Upper lobe of left lung (tissue), 6 donors: Measurements from ENCODE around the gene DIDO1. TPM values are rescaled to one million over a fixed set of nuclear protein-coding genes. Genes with fewer than 3 reads are reported as not detected.
"Not testable (repeated sequence)": the region's sequence is repeated elsewhere in the genome, so short reads cannot be mapped to it uniquely, and the experiment has no call there.

Experiments
- ATAC-seq, 2 donors: fragments of 200-7000 bp; cut with Tn5 transposase; one replicate each; pipeline ENCODE4 v1.9.1; 2022; ENCODE audit warnings: mild to moderate bottlenecking in 2 of 2, moderate library complexity in 2 of 2; ENCODE audit not compliant: low FRiP score in 2 of 2
- DNase-seq, 2 donors: peaks; one replicate each; pipeline ENCODE4 v3.0.0-alpha.2; 2019 to 2020
- H3K27ac ChIP-seq, 4 donors: fragments of 200-600 bp; sonication (generic); one replicate each; pipeline ENCODE4 v1.5.1; 2016 to 2019
- H3K27me3 ChIP-seq, 4 donors: fragments of 200-600 bp; sonication (generic); one replicate each; pipeline ENCODE4 v1.5.1; 2017 to 2019
- H3K36me3 ChIP-seq, 4 donors: fragments of 200-600 bp; sonication (generic); one replicate each; pipeline ENCODE4 v1.5.1; 2016 to 2019
- H3K4me1 ChIP-seq, 4 donors: fragments of 200-600 bp; sonication (generic); one replicate each; pipeline ENCODE4 v1.5.1; 2018 to 2019
- H3K4me3 ChIP-seq, 4 donors: fragments of 200-600 bp; sonication (generic); one replicate each; pipeline ENCODE4 v1.5.1; 2017 to 2019; ENCODE audit warnings: mild to moderate bottlenecking in 2 of 4, moderate library complexity in 1 of 4
- H3K9me3 ChIP-seq, 4 donors: fragments of 200-600 bp; sonication (generic); one replicate each; pipeline ENCODE4 v1.5.1; 2018 to 2019
- EP300 ChIP-seq, 4 donors: sonication (generic); formaldehyde crosslinking; IDR thresholded peaks; one replicate each; pipeline ENCODE4 v1.5.1; 2017; ENCODE audit warnings: antibody characterized with exemption in 4 of 4, control low read depth in 2 of 4
- POLR2A ChIP-seq, 4 donors: fragments of 450-650 bp; IDR thresholded peaks; one replicate each; pipeline ENCODE4 v1.5.1; 2016 to 2017; ENCODE audit warnings: antibody characterized with exemption in 4 of 4, mild to moderate bottlenecking in 2 of 4
- POLR2AphosphoS5 ChIP-seq, 2 donors: sonication (generic); formaldehyde crosslinking; IDR thresholded peaks; one replicate each; pipeline ENCODE4 v1.5.1; 2017; ENCODE audit warnings: antibody characterized with exemption in 2 of 2
- WGBS, 2 donors: methylation state at CpG; one replicate each; pipeline ENCODE4 v1.1.5; 2017 to 2018; 5-methylcytosine and 5-hydroxymethylcytosine counted together
- total RNA-seq, 6 donors: library from RNA; depleted of rRNA in 4 of 6; stranded (reverse); fragments of >200 nt in 4 of 6; gene quantifications; one replicate each; pipeline versions ENCODE4 v1.1.0 to v1.2.1, GENCODE V29; 2016 to 2021
- TF ChIP-seq, protein P1 (sequence below), 6 experiments: fragments of 450-650 bp in 4 of 6; fragments of 200-600 bp in 2 of 6; sonication (generic) in 2 of 6; IDR thresholded peaks; one replicate each; pipeline ENCODE4 v1.5.1; 2016 to 2019; ENCODE audit warnings: antibody characterized with exemption in 6 of 6
- donor health status: DM: no; HTN: no; CAD: no; lungs with moderate emphysema.
- donor health status: DM: no; HTN: yes; CAD: no; lungs with severe emphysema.

DIDO1 gene
- total RNA-seq, 6 donors from 2014 or later, result 51.6 to 109 (median 58.9) TPM

DNA sequence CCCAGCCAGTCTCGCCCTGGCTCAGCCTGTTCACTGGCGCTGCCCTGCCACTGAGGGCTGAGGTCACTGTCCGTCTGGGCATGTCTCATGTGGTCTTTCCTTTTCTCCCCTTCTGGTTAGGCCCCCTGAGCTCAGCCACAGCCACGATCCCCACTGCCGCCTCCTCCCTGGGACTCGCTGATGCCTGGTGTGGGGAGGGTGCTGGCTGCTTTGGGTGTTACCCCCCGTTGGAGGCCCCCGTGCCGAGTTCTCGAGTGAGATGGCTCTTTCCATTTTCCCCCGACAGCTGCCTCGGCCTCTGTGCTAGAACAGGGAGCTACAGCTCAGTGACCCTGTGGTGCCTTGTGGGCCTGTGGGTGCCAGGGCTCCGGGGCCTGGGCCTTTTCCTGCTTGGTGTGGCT lies 49.8 kb downstream of the DIDO1 start:
- Histone ChIP-seq H3K36me3 (peaks cover 0 to 27% (median 19%) of the 10 kb centered on the region in 4 donors), H3K27ac (peak overlapping the region; percentile 13 to 88 (median 72)), H3K4me1 (peaks cover 18 to 26% (median 21%) of the 10 kb centered on the region in 4 donors), H3K9me3 (no peaks in the 10 kb centered on the region), H3K4me3 (no peak overlapping the region), H3K27me3 (no peaks in the 10 kb centered on the region)
- WGBS, 2 donors, result 67 to 81% methylated on average over 9 to 12 of the region's 13 CpGs
- peak; percentile 2 to 15 for ATAC-seq
- no peak for TF ChIP-seq POLR2A (IDR thresholded peaks at IDR 0.05)
- TF ChIP-seq, protein P1, sequence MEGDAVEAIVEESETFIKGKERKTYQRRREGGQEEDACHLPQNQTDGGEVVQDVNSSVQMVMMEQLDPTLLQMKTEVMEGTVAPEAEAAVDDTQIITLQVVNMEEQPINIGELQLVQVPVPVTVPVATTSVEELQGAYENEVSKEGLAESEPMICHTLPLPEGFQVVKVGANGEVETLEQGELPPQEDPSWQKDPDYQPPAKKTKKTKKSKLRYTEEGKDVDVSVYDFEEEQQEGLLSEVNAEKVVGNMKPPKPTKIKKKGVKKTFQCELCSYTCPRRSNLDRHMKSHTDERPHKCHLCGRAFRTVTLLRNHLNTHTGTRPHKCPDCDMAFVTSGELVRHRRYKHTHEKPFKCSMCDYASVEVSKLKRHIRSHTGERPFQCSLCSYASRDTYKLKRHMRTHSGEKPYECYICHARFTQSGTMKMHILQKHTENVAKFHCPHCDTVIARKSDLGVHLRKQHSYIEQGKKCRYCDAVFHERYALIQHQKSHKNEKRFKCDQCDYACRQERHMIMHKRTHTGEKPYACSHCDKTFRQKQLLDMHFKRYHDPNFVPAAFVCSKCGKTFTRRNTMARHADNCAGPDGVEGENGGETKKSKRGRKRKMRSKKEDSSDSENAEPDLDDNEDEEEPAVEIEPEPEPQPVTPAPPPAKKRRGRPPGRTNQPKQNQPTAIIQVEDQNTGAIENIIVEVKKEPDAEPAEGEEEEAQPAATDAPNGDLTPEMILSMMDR (IDR thresholded peaks at IDR 0.05), result no peak
- TF ChIP-seq EP300 (IDR thresholded peaks at IDR 0.05), result no peak
- TF ChIP-seq POLR2AphosphoS5 (IDR thresholded peaks at IDR 0.05), result no peak
- no peak for DNase-seq

DNA sequence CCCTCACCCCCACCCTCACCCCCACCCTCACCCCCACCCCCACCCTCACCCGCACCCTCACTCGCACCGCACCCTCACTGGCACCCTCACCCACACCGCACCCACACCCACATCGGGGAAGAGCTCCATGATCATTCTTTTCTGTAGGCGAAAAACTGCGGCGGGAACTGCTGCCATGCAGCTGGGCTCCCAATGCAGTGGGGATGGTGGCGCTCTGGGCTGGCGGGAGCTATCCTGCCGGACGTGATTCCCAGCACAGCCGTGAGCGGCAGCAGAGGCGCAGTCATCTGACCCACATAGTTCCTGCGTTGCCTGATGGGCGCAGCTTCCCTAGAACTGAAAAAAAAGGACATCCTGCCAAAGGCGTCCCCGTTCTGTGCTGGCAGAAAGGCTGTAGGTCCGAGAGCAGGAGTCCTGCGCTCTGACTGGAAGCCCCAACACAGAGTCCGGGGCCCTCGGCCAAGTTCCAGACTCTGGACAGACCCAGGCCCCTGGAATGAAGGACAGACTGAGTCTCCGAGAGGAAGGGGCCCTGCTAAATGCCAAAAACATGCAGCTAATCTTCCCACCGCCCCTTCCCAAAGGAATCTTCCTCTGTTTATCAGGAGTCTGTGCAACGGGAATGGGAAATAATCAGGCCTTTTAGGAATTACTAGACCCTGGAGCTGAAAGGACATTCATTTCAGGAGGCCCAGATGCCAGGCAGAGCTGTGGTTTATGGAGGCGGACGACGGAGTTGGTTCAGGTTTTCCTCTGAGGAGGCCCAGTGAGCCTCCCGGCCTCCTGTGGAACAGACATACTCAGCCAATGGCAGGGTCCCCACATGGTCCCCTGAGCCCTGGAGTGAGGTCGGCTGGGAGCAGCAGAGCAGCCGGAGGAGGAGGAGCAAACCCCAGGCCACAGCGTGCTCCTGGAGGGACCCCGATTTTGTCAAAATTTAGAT lies 50.6 kb downstream of the DIDO1 start:
- H3K9me3 ChIP-seq, result no peaks in the 10 kb centered on the region
- H3K27me3 ChIP-seq, result no peaks in the 10 kb centered on the region
- TF ChIP-seq, protein P1 (IDR thresholded peaks at IDR 0.05), result peak; percentile 32 to 69 (median 41)
- TF ChIP-seq POLR2AphosphoS5 (IDR thresholded peaks at IDR 0.05), result peak in 1 of 2 donors; percentile 54
- no peak for TF ChIP-seq EP300 (IDR thresholded peaks at IDR 0.05)
- ATAC-seq (peak; percentile 79 to 92), DNase-seq (peak; percentile 68 to 84)
- peaks cover 0 to 19% (median 11%) of the 10 kb centered on the region in 4 donors for H3K36me3 ChIP-seq
- peaks cover 18 to 26% (median 21%) of the 10 kb centered on the region in 4 donors for H3K4me1 ChIP-seq
- H3K27ac ChIP-seq, result peak overlapping the region; percentile 13 to 88 (median 72)
- 51 to 77% methylated on average over 19 to 28 of the region's 34 CpGs for WGBS, 2 donors
- no peak overlapping the region for H3K4me3 ChIP-seq

DNA sequence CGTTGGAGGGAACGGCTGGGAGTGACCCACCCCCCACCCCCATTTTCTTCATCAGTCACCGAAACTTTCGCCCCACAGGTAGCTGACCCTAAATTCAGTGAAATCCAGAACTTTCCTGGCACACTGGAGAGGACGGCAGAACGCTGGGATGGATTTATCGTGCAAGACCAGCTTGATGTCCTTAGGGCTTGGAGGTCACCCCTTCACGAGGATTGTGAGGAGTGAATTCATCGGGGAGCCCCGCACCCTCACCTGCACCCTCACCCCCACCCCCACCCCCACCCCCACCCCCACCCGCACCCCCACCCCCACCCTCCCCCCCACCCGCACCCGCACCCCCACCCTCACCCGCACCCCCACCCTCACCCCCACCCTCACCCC lies 51.4 kb downstream of the DIDO1 start:
- WGBS, 2 donors, result 88 to 92% methylated on average over 8 of the region's 14 CpGs
- no peaks in the 10 kb centered on the region for H3K27me3 ChIP-seq
- H3K4me3 ChIP-seq, result no peak overlapping the region
- H3K27ac ChIP-seq, result no peak overlapping the region
- H3K9me3 ChIP-seq, result no peaks in the 10 kb centered on the region
- H3K36me3 ChIP-seq, result peaks cover 0 to 12% (median 5%) of the 10 kb centered on the region in 4 donors
- TF ChIP-seq, protein P1 (IDR thresholded peaks at IDR 0.05), result no peak
- TF ChIP-seq EP300 (IDR thresholded peaks at IDR 0.05) (no peak), POLR2AphosphoS5 (IDR thresholded peaks at IDR 0.05) (no peak), POLR2A (IDR thresholded peaks at IDR 0.05) (no peak)
- H3K4me1 ChIP-seq, result peaks cover 18 to 26% (median 21%) of the 10 kb centered on the region in 4 donors
- no peak for DNase-seq
- ATAC-seq, result no peak

DNA sequence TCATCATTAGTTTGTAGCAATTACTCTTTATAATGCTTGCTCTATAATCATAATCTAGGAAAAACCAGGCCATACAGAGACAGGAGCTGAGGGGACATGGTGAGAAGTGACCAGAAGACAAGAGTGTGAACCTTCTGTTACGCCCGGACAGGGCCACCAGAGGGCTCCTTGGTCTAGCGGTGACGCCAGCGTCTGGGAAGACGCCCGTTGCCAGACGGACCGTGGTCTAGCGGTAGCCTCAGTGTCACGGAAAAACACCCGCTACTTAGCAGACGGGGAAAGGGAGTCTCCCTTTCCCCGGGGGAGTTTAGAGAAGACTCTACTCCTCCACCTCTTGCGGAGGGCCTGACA lies 52.6 kb downstream of the DIDO1 start:
- peak; percentile 62 to 75 for DNase-seq
- not testable (repeated sequence) for H3K27me3 ChIP-seq, H3K27ac ChIP-seq, H3K36me3 ChIP-seq, ATAC-seq, H3K4me3 ChIP-seq, H3K9me3 ChIP-seq
- TF ChIP-seq, protein P1 (IDR thresholded peaks at IDR 0.05), result peak; percentile 40 to 71 (median 59)
- WGBS, 2 donors, result 0 to 7% methylated on average over 5 to 14 of the region's 15 CpGs
- H3K4me1 ChIP-seq, result peaks cover 18 to 26% (median 21%) of the 10 kb centered on the region in 4 donors
